Measurements from ENCODE around the gene ABTB2. TPM values are rescaled to one million over a fixed set of nuclear protein-coding genes. Genes with fewer than 3 reads are reported as not detected.
"Not testable (repeated sequence)": the region's sequence is repeated elsewhere in the genome, so short reads cannot be mapped to it uniquely, and the experiment has no call there.

ABTB2 gene
- total RNA-seq, 1 experiment from 2014 or later: 27.3 TPM

DNA sequence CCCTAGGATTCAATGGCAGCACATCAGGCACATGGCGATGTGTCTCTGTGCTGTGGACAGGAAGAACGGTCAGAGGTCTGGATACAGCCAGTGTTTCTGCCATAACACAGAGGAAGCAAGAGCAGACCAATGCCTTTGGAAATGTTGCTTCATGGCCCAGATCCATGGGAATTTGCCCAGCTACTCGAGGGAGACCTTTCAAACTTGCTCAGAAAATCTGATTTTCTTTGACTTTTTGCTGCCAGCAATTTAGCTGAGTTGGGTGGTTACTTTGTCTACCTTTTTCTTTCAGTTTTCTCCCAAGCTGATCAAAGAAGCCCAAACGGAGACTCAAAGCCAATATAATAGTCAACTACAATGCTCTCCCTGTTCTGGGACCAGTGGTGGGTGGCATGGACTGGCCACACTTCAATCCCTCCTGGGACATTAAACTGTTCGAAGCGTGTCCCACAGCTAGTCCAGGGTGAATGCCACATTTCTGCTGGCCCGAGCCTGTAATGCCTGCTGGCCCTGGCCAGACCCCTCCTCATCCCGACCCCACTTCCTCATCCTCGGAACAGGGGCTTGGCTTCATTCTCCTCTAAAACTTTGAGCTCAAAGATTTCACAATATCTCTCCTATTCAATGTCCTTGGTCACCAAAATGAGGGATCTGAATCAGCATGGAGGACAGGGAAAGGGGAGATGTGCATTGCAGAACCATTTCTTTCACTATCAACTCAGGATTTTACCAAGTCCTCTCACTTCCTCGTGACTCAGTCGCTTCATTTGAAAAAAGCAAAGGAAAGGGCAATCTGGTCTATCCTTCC lies 93.3 kb downstream of the ABTB2 start:
- DNase-seq (ENCODE audit: low spot score): no peak

DNA sequence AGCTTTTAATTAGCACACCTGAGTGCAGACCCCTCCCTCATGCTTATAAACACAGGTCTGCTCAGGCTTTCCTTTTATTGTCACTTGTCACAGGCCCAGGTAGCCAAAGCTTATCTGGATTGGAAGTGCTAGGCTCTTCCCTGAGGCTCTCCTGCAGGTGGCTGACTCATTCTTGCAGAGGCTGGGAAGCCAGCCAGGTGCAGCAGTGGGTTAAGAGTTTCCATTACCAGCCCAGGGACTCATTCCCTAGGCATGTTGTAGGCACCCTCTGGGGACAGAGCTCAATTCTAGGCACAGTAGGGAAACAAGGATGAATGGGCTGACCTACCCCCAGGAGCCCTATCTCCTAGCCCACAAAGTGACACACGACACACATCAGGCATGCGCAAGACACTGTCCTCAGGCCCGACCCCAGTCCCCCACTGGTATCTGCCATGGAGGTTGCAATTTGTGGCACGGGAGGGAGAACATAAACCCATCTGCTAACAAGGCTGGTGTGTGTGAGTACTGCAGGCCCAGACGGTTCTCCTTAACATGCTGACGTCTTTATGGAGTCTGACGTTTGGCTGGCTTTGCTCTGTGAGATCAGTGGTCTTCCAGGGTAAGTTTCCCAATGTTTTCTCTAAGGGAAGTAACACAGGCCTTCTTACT lies 94.2 kb downstream of the ABTB2 start:
- peak; percentile 90 for DNase-seq (ENCODE audit: low spot score)

DNA sequence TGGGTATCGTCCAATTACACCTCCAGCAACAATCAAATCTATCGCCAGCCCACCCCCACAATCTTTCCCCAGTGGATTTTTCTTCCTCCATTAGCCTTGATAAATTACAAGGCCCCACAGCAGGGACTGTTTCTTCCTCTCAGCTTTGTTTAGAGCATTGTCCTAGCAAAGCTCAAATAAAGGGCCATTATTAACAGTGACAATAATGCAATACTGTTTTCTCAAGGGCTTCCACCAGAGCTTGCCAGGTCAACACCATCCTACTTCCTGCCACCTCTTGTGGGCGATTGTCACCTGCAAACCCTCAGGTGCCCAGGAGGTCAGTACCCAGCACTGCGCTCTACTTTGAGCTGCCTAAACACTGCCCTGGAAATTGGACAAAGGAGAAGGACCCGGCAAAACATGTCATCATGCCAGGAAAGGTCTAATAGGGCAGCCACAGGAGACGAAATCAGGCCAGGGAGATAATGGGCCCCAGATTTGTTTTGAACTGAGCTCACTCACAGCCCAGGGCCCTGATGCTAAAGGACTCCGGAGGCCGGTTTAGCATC lies 95.2 kb downstream of the ABTB2 start:
- DNase-seq (ENCODE audit: low spot score): no peak

DNA sequence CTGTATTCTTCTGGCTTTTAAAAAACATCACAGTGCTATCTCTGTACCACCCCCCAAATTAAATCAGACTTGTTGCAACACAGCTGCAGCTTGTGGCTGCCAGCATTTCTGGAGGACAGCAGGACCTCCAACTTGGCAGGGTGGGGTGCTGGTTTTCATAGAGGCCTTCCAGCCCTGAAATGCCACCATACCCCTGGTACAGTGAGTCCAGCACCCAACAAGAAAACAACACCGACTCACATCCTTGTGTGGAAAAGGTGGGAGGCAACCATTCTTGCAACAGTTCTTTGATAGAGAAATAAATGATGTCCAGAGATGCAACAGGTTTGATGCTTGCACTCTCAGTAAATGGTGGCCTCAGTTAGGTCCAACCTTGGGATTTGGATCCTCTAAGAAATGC lies 96.0 kb downstream of the ABTB2 start:
- no peak for DNase-seq (ENCODE audit: low spot score)

DNA sequence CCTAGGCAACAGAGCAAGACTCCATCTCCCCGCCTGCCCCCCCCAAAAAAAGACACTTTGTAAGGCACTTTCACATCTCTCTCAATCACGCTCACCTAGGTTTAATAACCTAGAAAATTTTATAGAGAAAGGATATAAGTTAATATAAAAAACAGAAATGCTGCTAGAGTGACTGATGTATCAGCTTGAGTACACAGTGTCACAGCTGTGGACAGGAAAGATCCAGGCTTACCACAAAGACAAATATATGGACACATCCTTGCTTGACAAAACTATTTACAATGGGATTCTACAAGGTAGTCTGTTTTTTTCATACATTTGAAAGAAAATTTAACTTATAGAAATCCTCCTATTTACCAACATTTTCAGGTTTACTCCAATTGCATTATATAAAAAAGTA lies 96.7 kb downstream of the ABTB2 start:
- no peak for DNase-seq (ENCODE audit: low spot score)

DNA sequence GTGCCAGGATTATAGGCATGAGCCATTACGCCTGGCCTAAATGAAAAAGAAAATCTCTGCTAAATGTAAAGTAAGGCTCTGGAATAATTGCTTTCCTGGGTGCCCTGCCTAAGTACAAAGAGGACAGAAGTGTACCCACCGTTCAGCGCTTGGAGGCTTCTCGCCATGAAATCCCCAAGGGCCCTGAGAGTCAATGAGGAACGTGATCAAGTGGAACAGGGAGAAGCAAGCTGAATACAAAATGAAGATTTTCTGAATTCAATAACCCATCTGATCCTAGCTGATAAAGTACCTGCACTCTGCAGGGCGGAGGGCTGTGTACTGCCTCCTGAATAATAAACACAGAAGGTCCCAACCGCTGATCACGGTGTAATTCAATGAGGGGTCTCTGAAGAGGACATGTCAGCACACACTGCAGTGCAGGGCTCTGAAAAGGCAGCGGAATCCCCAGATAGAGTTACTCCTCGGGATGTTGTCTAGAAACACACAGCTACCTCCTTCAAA lies 97.7 kb downstream of the ABTB2 start:
- no peak for DNase-seq (ENCODE audit: low spot score)

DNA sequence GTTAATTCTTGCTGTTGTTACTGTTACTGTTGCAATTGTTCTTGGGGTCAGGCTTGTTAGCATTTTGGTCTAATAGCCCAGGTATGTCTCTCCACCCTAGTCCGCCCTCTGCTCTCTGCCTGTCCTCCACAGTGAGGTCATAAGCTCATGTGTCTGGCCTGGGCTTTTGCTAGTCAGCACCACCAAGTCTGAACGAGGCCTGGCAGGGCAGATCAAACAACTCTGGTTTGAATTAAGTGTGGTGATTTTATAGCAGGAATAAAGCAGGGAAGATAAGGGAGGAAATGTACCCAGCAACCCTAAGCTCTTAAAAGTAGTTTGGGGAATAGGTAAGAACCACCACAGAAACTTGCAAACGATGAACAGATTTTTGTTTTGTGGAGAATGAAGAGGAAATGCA lies 98.7 kb downstream of the ABTB2 start:
- peak; percentile 41 for DNase-seq (ENCODE audit: low spot score)

DNA sequence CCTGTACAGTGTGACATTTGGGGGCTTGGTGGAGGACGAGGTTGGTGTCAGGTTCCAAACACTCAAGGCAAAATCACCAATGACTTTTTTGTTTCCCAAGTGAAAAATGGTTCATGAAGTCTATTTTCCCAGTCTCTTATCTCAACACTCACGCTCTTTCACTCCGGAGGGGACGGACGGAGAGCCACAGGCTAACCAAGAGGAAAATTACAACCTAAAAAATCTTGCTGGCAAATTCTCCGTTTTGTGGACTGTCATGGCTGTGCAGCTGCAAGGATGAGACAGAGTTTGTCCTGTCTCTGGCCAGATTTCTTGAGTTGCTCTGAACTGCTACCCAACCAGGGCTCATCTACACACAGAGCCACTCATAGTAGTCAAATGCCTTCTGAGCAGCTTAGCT lies 101.2 kb downstream of the ABTB2 start:
- DNase-seq (ENCODE audit: low spot score): no peak

DNA sequence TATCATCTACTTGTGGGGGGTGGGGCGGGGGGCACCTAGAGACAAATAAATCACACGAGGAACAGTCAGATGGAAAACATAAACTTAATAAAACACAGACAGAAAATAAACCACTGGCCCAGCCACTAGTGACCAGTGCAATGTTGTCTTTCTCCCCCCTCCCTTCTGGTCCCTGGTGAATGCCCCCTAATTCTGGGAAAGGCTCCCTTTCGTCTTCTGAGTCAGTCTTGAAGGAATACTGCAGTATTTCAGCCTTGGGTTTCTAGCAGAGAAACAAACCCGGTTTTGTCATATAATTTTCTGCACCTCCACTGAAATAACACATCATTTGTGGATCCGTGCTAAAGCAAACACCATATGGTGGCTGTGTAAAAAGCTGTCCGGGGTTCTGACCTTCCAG lies 101.7 kb downstream of the ABTB2 start:
- DNase-seq (ENCODE audit: low spot score): no peak

DNA sequence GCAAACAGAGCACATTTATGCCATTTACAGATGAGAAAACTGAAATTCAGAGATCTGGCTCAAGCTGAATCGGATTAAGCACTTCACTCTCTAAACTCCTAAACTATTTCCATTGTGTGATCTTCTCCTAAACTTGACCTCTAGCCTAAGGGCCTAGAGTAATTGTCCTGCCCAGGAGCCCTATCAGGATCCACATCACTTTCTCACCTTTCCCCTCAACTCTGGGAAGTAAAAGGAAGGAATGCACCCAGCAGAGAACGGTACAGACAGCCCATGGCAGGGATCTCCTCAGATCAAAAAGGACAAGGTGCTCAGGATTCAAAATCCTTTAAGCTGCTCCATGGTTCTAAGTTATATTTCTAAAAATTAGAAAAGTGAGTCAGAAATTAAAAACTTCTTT lies 102.7 kb downstream of the ABTB2 start:
- DNase-seq (ENCODE audit: low spot score): no peak

DNA sequence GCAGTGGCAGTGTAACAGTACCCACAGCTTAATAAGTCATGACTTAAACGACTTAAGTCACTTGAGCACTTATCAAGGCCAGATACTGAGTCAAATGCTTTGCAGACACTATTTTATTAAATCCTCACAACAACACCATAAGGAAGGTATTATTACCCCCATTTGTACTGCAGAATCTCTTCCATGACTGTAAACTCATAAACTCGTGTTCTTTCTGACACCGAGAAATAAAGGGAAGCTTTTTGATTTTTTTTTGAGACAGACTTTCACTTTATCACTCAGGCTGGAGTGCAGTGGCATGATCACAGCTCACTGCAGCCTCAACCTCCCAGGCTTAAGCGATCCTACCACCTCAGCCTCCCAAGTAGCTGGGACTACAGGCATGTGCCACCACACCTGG lies 103.8 kb downstream of the ABTB2 start:
- no peak for DNase-seq (ENCODE audit: low spot score)

DNA sequence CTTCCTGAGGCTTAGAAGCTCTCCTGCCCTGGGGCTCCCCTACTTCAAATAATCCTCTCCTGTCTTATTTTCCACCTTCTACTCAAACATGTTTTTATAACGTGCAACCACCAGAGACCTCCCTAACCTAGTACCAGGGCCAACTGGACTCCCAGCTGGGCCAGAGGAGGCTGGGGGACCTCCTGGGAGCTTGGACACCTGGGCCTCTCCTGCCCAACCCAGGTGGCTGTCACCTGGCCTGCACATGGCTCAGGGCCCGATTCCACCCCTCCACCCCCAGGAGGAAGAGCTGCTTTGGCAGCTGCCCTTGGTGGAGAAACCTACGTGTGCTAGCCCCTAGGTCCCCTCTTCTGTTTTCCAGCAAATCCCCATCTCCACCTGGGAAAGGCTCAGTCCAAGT lies 105.2 kb downstream of the ABTB2 start:
- no peak for DNase-seq (ENCODE audit: low spot score)

DNA sequence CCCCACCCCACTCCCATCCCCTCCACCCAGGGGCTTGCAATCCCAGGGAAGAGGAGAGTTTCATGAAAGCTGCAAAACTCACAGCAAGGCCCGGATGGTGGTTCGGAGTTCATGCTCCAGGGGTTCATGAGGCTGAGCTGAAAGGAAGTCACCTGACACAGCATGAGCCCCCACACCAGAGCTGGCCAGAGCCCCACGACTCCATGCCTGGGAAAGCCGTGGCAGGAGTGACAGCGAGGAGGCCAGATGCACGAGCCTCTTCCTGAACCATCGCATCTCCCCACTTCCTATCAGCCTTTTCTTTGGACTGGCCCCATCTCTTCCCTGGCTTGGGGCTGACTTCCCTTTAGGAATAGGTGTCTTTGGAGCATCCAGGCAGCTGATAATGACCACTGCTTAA lies 105.8 kb downstream of the ABTB2 start:
- no peak for DNase-seq (ENCODE audit: low spot score)

DNA sequence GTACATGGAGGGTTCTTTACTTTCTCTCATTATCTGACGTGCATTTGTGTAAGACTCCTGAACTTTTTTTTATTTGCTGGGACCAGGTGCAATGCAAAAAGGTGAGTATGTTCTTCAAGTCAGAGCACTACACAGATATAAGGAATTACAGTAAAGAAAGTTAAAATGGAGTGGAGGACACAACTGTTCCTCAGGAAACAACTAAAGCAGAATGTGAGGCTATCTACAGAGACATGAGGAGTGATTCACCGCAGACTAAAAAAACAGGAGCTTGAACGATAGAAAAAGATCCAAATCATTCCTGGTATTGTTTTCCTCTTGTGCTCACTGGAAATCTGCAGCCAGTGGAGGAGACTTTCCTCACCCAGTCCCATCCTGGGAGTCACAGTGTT lies 106.2 kb downstream of the ABTB2 start:
- DNase-seq (ENCODE audit: low spot score): no peak

DNA sequence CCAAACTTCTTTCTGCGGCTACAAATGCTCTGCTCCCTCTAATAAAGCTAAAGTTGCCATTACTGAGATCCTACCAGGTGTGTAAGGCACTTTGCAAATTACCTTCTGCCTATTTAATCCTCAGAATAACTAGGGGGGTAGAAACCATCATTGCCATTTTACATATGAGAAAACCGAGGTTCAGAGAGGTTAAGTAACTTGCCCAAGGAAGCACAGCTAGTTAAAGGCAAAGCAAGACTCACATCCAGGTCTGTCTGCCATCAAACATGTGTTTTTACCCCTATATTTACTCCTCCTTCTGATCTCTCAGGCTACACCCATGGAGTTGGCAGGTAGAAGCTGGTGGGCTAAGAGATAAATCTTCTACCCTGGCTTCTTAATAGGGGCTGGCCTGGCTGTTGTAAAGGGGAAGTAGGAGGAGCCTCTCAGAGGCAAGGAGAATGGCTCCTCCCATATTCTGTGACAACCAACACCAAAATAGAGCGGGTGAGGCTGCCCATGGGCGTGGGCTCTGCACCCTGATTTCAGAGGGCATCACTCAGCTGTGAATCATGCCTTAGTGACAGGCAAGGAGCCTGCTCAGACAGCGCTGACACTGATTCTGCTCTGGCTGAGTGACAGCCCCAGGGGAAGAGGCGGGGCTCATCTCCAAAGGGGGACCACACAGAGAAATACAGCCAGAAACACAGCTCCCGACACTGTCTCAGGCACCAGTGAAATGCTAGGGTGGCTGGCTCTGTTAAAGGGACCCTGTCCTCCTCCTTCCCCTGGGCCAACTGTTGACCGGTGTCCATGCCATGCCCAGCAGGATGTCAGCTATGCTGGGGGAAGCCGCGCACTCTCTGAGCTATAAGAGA lies 106.8 kb downstream of the ABTB2 start:
- no peak for DNase-seq (ENCODE audit: low spot score)

DNA sequence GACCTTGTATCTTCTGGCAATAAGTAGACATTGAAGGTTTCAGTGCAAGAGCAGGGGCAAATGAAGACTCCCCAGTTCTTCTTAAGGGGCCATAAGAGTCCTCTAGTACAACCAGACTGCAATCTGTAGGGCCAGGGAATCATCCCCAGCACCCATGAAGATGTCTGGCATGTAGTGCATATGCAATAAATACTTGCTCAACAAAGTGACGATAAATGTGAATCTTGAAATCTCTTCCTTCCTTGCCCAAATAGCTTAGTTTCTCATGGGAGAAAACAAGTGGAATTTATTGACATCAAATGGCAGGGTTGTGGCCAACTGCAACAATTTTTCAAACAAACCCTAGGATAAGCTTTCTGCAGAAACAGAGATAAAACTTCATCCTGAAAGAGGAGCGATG lies 107.6 kb downstream of the ABTB2 start:
- DNase-seq (ENCODE audit: low spot score): no peak

DNA sequence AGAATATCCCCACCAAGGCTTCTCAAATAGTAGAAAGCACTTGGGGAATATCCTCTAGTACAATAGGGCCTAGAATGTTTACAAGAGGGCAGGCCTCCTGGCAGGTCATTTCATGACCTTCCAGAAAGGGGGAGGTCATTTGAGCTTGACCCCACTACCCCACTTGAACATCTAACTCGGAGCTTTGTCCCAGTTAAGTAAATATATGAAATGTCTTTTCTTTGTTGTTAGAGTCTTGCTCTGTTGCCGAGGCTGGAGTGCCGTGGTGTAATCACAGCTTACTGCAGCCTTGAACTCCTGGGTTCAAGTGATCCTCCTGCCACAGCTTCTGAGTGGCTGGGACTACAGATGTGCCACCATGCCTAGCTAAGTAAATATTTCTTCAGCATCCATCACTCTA lies 108.4 kb downstream of the ABTB2 start:
- no peak for DNase-seq (ENCODE audit: low spot score)

DNA sequence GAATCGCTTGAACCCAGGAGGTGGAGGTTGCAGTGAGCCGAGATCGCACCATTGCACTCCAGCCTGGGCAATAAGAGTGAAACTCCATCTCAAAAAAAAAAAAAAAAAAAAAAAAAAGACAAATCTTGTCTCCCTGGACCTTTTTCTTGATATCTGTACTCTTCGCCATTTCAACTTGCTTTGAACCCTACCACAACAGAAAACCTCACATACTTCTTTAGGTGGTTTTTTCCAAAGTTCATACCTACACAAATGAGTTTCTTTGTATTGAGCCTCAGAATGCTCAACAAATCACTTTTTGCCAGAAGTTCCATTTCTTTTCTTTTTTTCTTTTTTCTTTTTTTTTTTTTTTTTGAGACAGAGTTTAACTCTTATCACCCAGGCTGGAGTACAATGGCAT lies 111.3 kb downstream of the ABTB2 start:
- not testable (repeated sequence) for DNase-seq (ENCODE audit: low spot score)

DNA sequence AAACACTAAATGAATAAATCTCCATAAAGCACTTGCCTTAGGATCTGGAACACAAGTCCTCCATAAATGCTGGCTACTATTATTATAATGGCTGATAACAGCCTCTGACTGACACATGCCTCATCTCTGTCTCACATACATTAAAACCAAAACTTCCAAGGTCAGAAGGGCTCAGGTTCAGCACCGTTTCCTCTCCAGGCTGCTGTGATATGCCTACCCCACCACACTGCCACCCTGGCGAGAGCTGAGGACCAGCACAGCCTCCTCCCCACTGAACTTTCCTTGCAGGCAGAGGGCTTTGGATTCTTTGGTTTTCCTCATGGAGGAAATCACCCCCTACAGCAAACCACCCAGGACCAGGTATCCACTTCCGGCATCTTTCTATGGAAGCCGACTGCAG lies 112.8 kb downstream of the ABTB2 start:
- no peak for DNase-seq (ENCODE audit: low spot score)

DNA sequence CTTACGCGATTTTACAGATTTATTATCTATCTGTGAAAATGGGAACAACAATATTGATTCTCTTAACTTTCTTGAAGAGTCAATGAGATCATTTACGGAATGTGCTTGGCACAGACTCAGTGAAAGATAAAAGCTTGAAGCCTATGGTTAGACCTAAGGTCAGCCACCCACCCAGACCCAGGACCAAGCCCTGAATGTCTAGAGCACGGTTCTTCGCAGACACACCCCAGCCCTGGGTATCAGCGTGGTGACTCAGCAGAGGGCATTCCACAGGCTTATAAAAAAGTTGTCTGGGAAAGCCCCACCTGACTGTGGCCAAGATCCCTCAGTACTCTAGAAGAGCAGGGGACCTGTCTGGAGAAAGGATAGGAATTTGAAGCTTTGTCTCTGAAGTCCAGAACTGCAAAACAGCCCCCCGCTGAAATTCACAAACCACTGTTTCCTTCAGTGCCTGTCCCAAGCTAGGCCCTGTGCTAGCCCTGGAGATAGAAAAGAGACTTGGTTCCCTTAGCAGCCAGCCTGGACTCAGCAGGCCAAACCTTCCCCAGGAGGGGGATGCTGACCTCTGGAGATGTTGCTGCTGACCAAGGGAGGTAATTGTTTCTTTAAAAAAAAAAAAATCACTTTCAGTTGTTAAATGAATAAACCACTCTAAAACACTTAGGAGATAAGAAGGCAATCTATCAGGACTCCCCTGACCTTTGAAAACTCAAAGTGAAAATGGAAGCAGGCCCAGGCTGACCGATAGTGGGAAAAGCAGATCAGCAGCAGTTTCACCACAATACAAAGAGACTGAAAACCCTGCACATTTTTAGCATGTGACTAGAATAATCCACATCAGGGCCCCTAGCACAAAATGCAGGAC lies 114.0 kb downstream of the ABTB2 start:
- DNase-seq (ENCODE audit: low spot score): peak; percentile 84

DNA sequence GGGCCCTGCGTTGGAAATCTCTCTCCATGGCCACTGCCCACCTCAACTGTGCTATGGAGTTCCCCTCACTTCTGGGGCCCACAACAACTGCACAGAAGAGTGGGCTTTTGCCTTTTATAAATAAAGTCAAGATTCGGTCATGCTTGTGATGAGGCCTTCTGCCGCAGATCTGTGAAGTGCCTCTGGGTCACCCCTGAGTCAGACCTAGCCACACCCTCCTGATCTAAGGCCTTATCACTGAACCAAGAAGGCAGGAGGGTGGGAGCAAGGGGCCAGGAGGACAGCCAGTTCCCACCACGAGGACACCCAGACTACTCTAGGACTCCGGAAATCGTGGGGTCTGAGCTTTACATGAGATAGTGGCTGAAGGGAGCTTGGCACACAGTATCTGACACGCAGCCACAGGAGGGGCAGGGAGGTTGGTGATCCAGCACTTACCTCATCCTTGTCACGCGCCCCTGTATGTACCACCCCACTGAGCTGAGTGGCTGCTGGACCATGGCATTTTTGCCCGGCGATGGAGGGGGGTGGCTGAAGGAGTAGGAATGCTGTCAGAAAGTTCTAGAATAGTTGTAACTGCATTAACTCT lies 115.7 kb downstream of the ABTB2 start:
- no peak for DNase-seq (ENCODE audit: low spot score)

Data from HT-29 (cell line).